K562 (cell line): ENCODE data around the gene GGPS1. TPM values are rescaled to one million over a fixed set of nuclear protein-coding genes. Genes with fewer than 3 reads are reported as not detected.

Source experiments
- BRD4 ChIP-seq: fragments of 200-600 bp; sonication (generic); IDR thresholded peaks from 2 replicates; pipeline ENCODE4 v1.6.1; 2017; ENCODE audit warnings: inconsistent platforms
- CBX1 ChIP-seq: sonication (generic); IDR thresholded peaks from 2 replicates; pipeline ENCODE4 v1.6.1; 2016; ENCODE audit warnings: antibody characterized with exemption, low read depth, mild to moderate bottlenecking
- CSDE1 ChIP-seq, 2 experiments: fragments of 450-650 bp; IDR thresholded peaks; 2 replicates each; pipeline ENCODE4 v1.6.1; 2016; ENCODE audit warnings: mild to moderate bottlenecking in 1 of 2
- FOXJ3 ChIP-seq: sonication (generic); formaldehyde crosslinking; IDR thresholded peaks from 2 replicates; pipeline ENCODE4 v1.4.0; 2020; ENCODE audit warnings: mild to moderate bottlenecking, missing genetic modification reagents
- HMGN3 ChIP-seq: IDR thresholded peaks from 2 replicates; pipeline ENCODE4 v1.6.1; 2011; ENCODE audit warnings: borderline replicate concordance, low read depth, mild to moderate bottlenecking, mixed read lengths, low read length; ENCODE audit not compliant: insufficient read length; ENCODE audit errors: extremely low read depth
- HNRNPUL1 ChIP-seq: fragments of 200-400 bp; formaldehyde crosslinking; IDR thresholded peaks from 2 replicates; pipeline ENCODE4 v1.6.1; 2017; ENCODE audit warnings: low read length
- LARP7 ChIP-seq: fragments of 450-650 bp; IDR thresholded peaks from 2 replicates; pipeline ENCODE4 v1.6.1; 2016
- NFE2L1 ChIP-seq: fragments of 450-650 bp; IDR thresholded peaks from 2 replicates; pipeline ENCODE4 v1.6.1; 2016; ENCODE audit warnings: missing genetic modification characterization, low read depth, mild to moderate bottlenecking, missing compliant biosample characterization, moderate library complexity, borderline replicate concordance
- PHF21A ChIP-seq: fragments of 450-650 bp; IDR thresholded peaks from 2 replicates; pipeline ENCODE4 v1.6.1; 2017; ENCODE audit warnings: low read depth, borderline replicate concordance
- RNF2 ChIP-seq: sonication (generic); IDR thresholded peaks from 2 replicates; pipeline ENCODE4 v1.6.1; 2016
- TRIM25 ChIP-seq: fragments of 450-650 bp; IDR thresholded peaks from 2 replicates; pipeline ENCODE4 v1.7.0; 2016; ENCODE audit warnings: borderline replicate concordance
- ZBTB11 ChIP-seq, 3 experiments: fragments of 200-800 bp in 1 of 3; fragments of 250-450 bp in 1 of 3; fragments of 450-650 bp in 1 of 3; sonication (Bioruptor Pico) in 1 of 3; sonication (Bioruptor generic) in 1 of 3; formaldehyde crosslinking in 1 of 3; IDR thresholded peaks; 2 replicates each; pipeline versions ENCODE4 v1.6.1 to v1.8.0; 2016 to 2022; ENCODE audit warnings: mild to moderate bottlenecking in 2 of 3, missing genetic modification characterization in 2 of 3, missing compliant biosample characterization in 1 of 3, moderate library complexity in 1 of 3
- ZBTB33 ChIP-seq: sonication (generic); formaldehyde crosslinking; IDR thresholded peaks from 2 replicates; pipeline ENCODE4 v1.8.1; 2023; ENCODE audit warnings: mild to moderate bottlenecking, missing genetic modification reagents
- ZNF511 ChIP-seq: sonication (generic); formaldehyde crosslinking; IDR thresholded peaks from 2 replicates; pipeline ENCODE4 v1.8.0; 2022; ENCODE audit warnings: mild to moderate bottlenecking, missing genetic modification reagents
- ZNF512 ChIP-seq: IDR thresholded peaks from 2 replicates; pipeline ENCODE4 v1.6.1; 2016; ENCODE audit warnings: missing genetic modification characterization, missing compliant biosample characterization
- polyA plus RNA-seq, 8 experiments: library from polyadenylated mRNA; depleted of rRNA in 4 of 8; stranded (reverse) in 5 of 8; unstranded in 3 of 8; fragments of >200 nt; fragmentation: Nextera tagmentation in 2 of 8; fragmentation: Illumina TruSeq in 1 of 8; extraction: Ambion mirVana in 2 of 8; extraction: Trizol in 1 of 8; gene quantifications; 2 replicates each; pipeline versions ENCODE4 v1.2.1 to v1.2.3, GENCODE V29; 2011 to 2014; ENCODE audit warnings: inconsistent platforms in 1 of 8, missing spikeins in 1 of 8
- total RNA-seq, 7 experiments: library from RNA; depleted of rRNA in 6 of 7; stranded (reverse); fragments of >200 nt in 6 of 7; fragmentation: Illumina TruSeq in 2 of 7; extraction: Trizol in 2 of 7; gene quantifications; 2 replicates each; pipeline versions ENCODE4 v1.2.1 to v1.2.3, GENCODE V29; 2011 to 2021; ENCODE audit warnings: low replicate concordance in 1 of 7

GGPS1 gene
- total and polyA plus RNA-seq, 9 of the 15 experiments (the other 6 are each of a cell fraction or from before 2014, with no cell fraction given): 18.8 to 104 (median 56.3) TPM

- TF ChIP-seq ZBTB33 (CRISPR knock-in tag) (no peak), RNF2 (peak; percentile 38; the same call in 1 of the 2 replicates), ZBTB11 (CRISPR knock-in tag; IDR thresholded peaks at IDR 0.05) (peak in 1 of 3 experiments; percentile 77; a peak in 1 of 6 replicates), PHF21A (0 out of 2 replicates have a peak, but pooled peaks have one; percentile 32), HNRNPUL1 (no peak), FOXJ3 (CRISPR knock-in tag) (no peak), ZNF512 (tag) (peak; percentile 88), NFE2L1 (tag) (no peak), ZNF511 (CRISPR knock-in tag) (peak; percentile 51; the same call in 1 of the 2 replicates), TRIM25 (no peak), CBX1 (no peak; the same call in 1 of the 2 replicates), HMGN3 (peak; percentile 69), LARP7 (no peak), CSDE1 (IDR thresholded peaks at IDR 0.05) (no peak), BRD4 (no peak)
Observed at GRCh38 chr1:235367000-235367908, 38.9 kb downstream of the GGPS1 start, which contains the start of gene TBCE (continued).
